Nephron progenitor cell (in vitro differentiated cells): Measurements from ENCODE around the gene TLR1.
"Not testable (repeated sequence)": the region's sequence is repeated elsewhere in the genome, so short reads cannot be mapped to it uniquely, and the experiment has no call there.

Source experiments
- DNase-seq: peaks from one replicate; pipeline ENCODE4 v3.0.0; 2021
- H3K27ac Mint-ChIP-seq: 2 replicates; pipeline ENCODE4 v1.8.0; 2021; ENCODE audit warnings: mild to moderate bottlenecking, moderate library complexity, mixed read lengths
- H3K27me3 Mint-ChIP-seq: 2 replicates; pipeline ENCODE4 v1.8.0; 2021; ENCODE audit warnings: mild to moderate bottlenecking, low read depth, mixed read lengths; ENCODE audit not compliant: poor library complexity
- H3K36me3 Mint-ChIP-seq: 2 replicates; pipeline ENCODE4 v1.8.0; 2021; ENCODE audit warnings: low read depth, mixed read lengths
- H3K4me1 Mint-ChIP-seq: 2 replicates; pipeline ENCODE4 v1.8.0; 2021; ENCODE audit warnings: mixed read lengths
- H3K4me3 Mint-ChIP-seq: 2 replicates; pipeline ENCODE4 v1.8.0; 2021; ENCODE audit warnings: mild to moderate bottlenecking, moderate library complexity, mixed read lengths
- H3K9me3 Mint-ChIP-seq: 2 replicates; pipeline ENCODE4 v1.8.0; 2021; ENCODE audit warnings: mild to moderate bottlenecking, moderate library complexity, mixed read lengths
- CTCF ChIP-seq: fragments of 200-600 bp; sonication (generic); IDR thresholded peaks from 2 replicates; pipeline ENCODE4 v1.5.0; 2021; ENCODE audit warnings: antibody characterized with exemption

TLR1 gene

GRCh38 chr4:38775326-38775725, 29.3 kb downstream of the TLR1 start:
- DNase-seq = no peak
- no peak overlapping the region for H3K4me3 Mint-ChIP-seq
- H3K27ac Mint-ChIP-seq = no peak overlapping the region
- no peaks in the 10 kb centered on the region for H3K4me1 Mint-ChIP-seq
- peaks cover 6% of the 10 kb centered on the region for H3K27me3 Mint-ChIP-seq
- TF ChIP-seq CTCF = no peak
- peaks cover 6% of the 10 kb centered on the region for H3K9me3 Mint-ChIP-seq
- H3K36me3 Mint-ChIP-seq = peaks cover 5% of the 10 kb centered on the region

GRCh38 chr4:38774181-38774955, 30.2 kb downstream of the TLR1 start:
- Mint-ChIP-seq H3K9me3 (peaks cover 6% of the 10 kb centered on the region), H3K4me3 (no peak overlapping the region), H3K4me1 (no peaks in the 10 kb centered on the region), H3K27ac (no peak overlapping the region), H3K27me3 (peaks cover 6% of the 10 kb centered on the region), H3K36me3 (peaks cover 5% of the 10 kb centered on the region)
- DNase-seq = no peak
- TF ChIP-seq CTCF = no peak

GRCh38 chr4:38770281-38770680, 34.3 kb downstream of the TLR1 start:
- not testable (repeated sequence) for H3K4me1 Mint-ChIP-seq, H3K36me3 Mint-ChIP-seq, H3K9me3 Mint-ChIP-seq, H3K4me3 Mint-ChIP-seq, DNase-seq, H3K27ac Mint-ChIP-seq, H3K27me3 Mint-ChIP-seq

GRCh38 chr4:38769857-38770256, 34.7 kb downstream of the TLR1 start:
- TF ChIP-seq CTCF = no peak
- H3K9me3 Mint-ChIP-seq = peaks cover 7% of the 10 kb centered on the region

GRCh38 chr4:38769441-38769840, 35.1 kb downstream of the TLR1 start:
- H3K4me1 Mint-ChIP-seq = no peaks in the 10 kb centered on the region
- TF ChIP-seq CTCF = no peak
- no peak overlapping the region for H3K4me3 Mint-ChIP-seq
- H3K9me3 Mint-ChIP-seq = peaks cover 7% of the 10 kb centered on the region
- H3K27me3 Mint-ChIP-seq = no peaks in the 10 kb centered on the region
- H3K27ac Mint-ChIP-seq = no peak overlapping the region
- no peak for DNase-seq
- no peaks in the 10 kb centered on the region for H3K36me3 Mint-ChIP-seq

More at GRCh38 chr4:38769857-38770256, 34.7 kb downstream of the TLR1 start:
- no peaks in the 10 kb centered on the region for H3K4me1 Mint-ChIP-seq
- H3K4me3 Mint-ChIP-seq = no peak overlapping the region
- no peak for DNase-seq
- no peak overlapping the region for H3K27ac Mint-ChIP-seq
- H3K36me3 Mint-ChIP-seq = no peaks in the 10 kb centered on the region
- H3K27me3 Mint-ChIP-seq = no peaks in the 10 kb centered on the region

GRCh38 chr4:38768968-38769394, 35.6 kb downstream of the TLR1 start:
- Mint-ChIP-seq H3K4me3 (no peak overlapping the region), H3K4me1 (no peaks in the 10 kb centered on the region), H3K27ac (no peak overlapping the region), H3K9me3 (peaks cover 7% of the 10 kb centered on the region), H3K36me3 (no peaks in the 10 kb centered on the region), H3K27me3 (no peaks in the 10 kb centered on the region)
- DNase-seq = no peak
- no peak for TF ChIP-seq CTCF

- H3K36me3 Mint-ChIP-seq, DNase-seq, H3K27ac Mint-ChIP-seq, H3K4me1 Mint-ChIP-seq, H3K27me3 Mint-ChIP-seq, H3K9me3 Mint-ChIP-seq, H3K4me3 Mint-ChIP-seq: not testable (repeated sequence)
Measured at GRCh38 chr4:38766940-38767339, 37.7 kb downstream of the TLR1 start.
